ENCODE results near the gene CBLN1.

DNA sequence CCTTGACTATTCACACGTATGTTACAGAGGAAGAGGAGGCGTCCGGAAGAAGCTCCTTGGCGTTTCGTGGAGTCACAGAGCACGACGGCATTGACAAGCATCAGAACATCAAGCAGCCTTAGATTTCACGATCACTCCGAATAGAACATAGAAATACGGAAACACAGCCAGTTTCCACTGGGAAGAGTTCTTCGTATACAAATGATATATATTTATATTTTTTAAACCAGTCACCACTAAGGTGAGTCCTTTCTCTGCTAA is 3.1 kb downstream of the CBLN1 start:
- no peak for TF ChIP-seq POLR2A (IDR thresholded peaks at IDR 0.05)
- TF ChIP-seq, protein P1, sequence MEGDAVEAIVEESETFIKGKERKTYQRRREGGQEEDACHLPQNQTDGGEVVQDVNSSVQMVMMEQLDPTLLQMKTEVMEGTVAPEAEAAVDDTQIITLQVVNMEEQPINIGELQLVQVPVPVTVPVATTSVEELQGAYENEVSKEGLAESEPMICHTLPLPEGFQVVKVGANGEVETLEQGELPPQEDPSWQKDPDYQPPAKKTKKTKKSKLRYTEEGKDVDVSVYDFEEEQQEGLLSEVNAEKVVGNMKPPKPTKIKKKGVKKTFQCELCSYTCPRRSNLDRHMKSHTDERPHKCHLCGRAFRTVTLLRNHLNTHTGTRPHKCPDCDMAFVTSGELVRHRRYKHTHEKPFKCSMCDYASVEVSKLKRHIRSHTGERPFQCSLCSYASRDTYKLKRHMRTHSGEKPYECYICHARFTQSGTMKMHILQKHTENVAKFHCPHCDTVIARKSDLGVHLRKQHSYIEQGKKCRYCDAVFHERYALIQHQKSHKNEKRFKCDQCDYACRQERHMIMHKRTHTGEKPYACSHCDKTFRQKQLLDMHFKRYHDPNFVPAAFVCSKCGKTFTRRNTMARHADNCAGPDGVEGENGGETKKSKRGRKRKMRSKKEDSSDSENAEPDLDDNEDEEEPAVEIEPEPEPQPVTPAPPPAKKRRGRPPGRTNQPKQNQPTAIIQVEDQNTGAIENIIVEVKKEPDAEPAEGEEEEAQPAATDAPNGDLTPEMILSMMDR (IDR thresholded peaks at IDR 0.05) = no peak
